COLO829 (cell line): ENCODE results near the gene DNM2.
A peak's percentile ranks its signal among the peaks of the same experiment; 100 is the strongest.
"Not testable (repeated sequence)": the region's sequence is repeated elsewhere in the genome, so short reads cannot be mapped to it uniquely, and the experiment has no call there.

Experiments used
- DNase-seq: peaks from one replicate; pipeline ENCODE4 v3.0.0; 2012; ENCODE audit warnings: low spot score

DNM2 gene

GRCh38 chr19:10838377-10838776 is 120.5 kb downstream of the DNM2 start:
- no peak for DNase-seq

- DNase-seq, result no peak
Observed at GRCh38 chr19:10839114-10840050, 121.5 kb downstream of the DNM2 start.

GRCh38 chr19:10842788-10843187 is 124.9 kb downstream of the DNM2 start:
- no peak for DNase-seq

GRCh38 chr19:10846500-10847202 is 128.8 kb downstream of the DNM2 start:
- DNase-seq, result no peak

- DNase-seq, result no peak
Observed at GRCh38 chr19:10848230-10848856, 130.5 kb downstream of the DNM2 start, which contains the start of gene C19orf38. Gene C19orf38, plus strand, starts transcription at chr19:10848415. Its CDS starts 94 bp downstream, at chr19:10848509.

- no peak for DNase-seq
Observed at GRCh38 chr19:10850631-10851030, 132.8 kb downstream of the DNM2 start.

GRCh38 chr19:10852098-10852800 is 134.4 kb downstream of the DNM2 start:
- no peak for DNase-seq

- DNase-seq, result no peak
Observed at GRCh38 chr19:10852941-10853340, 135.1 kb downstream of the DNM2 start.

- DNase-seq, result no peak
Observed at GRCh38 chr19:10854350-10855089, 136.6 kb downstream of the DNM2 start.

GRCh38 chr19:10855879-10856522 is 138.1 kb downstream of the DNM2 start:
- no peak for DNase-seq

GRCh38 chr19:10856899-10857298 is 139.0 kb downstream of the DNM2 start:
- not testable (repeated sequence) for DNase-seq

GRCh38 chr19:10858204-10858828 is 140.4 kb downstream of the DNM2 start:
- DNase-seq, result no peak

- DNase-seq, result no peak
Observed at GRCh38 chr19:10861103-10861651, 143.3 kb downstream of the DNM2 start.

GRCh38 chr19:10862561-10863106 is 144.8 kb downstream of the DNM2 start:
- DNase-seq, result no peak

GRCh38 chr19:10863107-10863717 is 145.3 kb downstream of the DNM2 start:
- DNase-seq, result no peak

- peak; percentile 83 for DNase-seq
Observed at GRCh38 chr19:10864538-10864899, 146.6 kb downstream of the DNM2 start.

- no peak for DNase-seq
Observed at GRCh38 chr19:10866495-10866894, 148.6 kb downstream of the DNM2 start.

- DNase-seq, result no peak
Observed at GRCh38 chr19:10868872-10869547, 151.1 kb downstream of the DNM2 start.

- not testable (repeated sequence) for DNase-seq
Observed at GRCh38 chr19:10869872-10870311, 152.0 kb downstream of the DNM2 start.
